GM21723 (cell line): ENCODE results near the gene SPRR2F.

ENCODE experiments used
- ATAC-seq: cut with Tn5 transposase; IDR thresholded peaks from one replicate; pipeline ENCODE4 v1.9.1; 2021; ENCODE audit warnings: mild to moderate bottlenecking, moderate library complexity; ENCODE audit not compliant: unreplicated experiment

SPRR2F gene

DNA sequence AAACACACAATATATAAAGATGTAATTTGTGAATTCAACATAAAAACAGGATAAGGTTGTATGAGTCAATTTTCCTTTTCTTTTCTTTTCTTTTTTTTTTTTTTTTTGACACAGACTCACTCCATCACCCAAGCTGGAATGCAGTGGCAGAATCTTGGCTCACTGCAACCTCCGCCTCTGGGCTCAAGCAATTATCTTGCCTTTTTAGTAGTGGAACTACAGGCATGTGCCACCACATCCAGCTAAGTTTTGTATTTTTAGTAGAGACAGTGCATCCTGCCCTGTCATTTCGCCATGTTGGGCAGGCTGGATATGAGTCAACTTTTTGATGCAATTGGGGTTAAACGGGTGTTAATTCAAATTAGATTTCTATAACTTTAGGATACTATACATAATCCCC is 31.6 kb downstream of the SPRR2F start:
- no peak for ATAC-seq

- no peak for ATAC-seq
Observed at GRCh38 chr1:153072806-153073726, 40.2 kb downstream of the SPRR2F start.

- no peak for ATAC-seq
Observed at GRCh38 chr1:153071511-153071910, 41.8 kb downstream of the SPRR2F start, which contains the start of gene SPRR2B. SPRR2B (minus strand) TSS chr1:153071611; CDS start chr1:153070839, 772 bp downstream.

DNA sequence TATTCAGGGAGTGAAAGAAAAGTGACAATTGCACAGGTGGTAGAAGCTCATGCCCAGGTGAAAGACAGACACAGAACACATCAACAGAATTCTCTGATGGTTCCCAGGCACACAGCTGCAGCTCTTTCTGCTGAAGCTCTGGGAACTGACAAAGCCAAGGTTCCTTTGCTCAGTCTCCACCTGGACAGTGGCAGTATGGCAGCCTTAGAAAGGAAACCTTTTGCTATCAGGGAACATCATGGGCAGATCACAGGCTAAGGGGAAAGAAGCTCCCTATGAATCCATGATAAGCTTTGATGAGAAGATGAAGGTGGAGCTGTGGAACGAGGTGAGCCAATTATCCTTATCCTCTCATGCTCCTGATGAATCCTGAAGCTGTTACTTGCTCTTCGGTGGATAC is 43.1 kb downstream of the SPRR2F start:
- ATAC-seq, result no peak
